ENCODE data around the gene PIK3CD.

Gene PIK3CD

GRCh38 chr1:9651565-9652378 lies at the start of gene PIK3CD:
TSS of gene PIK3CD (plus strand) at chr1:9651731. CDS start at chr1:9710456, 58,725 bp downstream.
- DNase-seq, result no peak

- DNase-seq, result no peak
Observed at GRCh38 chr1:9601942-9602793, 49.4 kb upstream of the PIK3CD start.

- no peak for DNase-seq
Observed at GRCh38 chr1:9602794-9603167, 48.8 kb upstream of the PIK3CD start.

- no peak for DNase-seq
Observed at GRCh38 chr1:9603307-9603706, 48.2 kb upstream of the PIK3CD start.

GRCh38 chr1:9603766-9604753 lies 47.5 kb upstream of the PIK3CD start:
- DNase-seq, result no peak

GRCh38 chr1:9604836-9605235 lies 46.7 kb upstream of the PIK3CD start:
- no peak for DNase-seq

GRCh38 chr1:9605946-9606455 lies 45.5 kb upstream of the PIK3CD start:
- DNase-seq, result no peak

GRCh38 chr1:9606458-9606857 lies 45.1 kb upstream of the PIK3CD start:
- DNase-seq, result no peak

GRCh38 chr1:9606948-9607347 lies 44.6 kb upstream of the PIK3CD start:
- DNase-seq, result no peak

GRCh38 chr1:9607352-9607751 lies 44.2 kb upstream of the PIK3CD start:
- DNase-seq, result no peak

- no peak for DNase-seq
Observed at GRCh38 chr1:9609998-9610397, 41.5 kb upstream of the PIK3CD start.

GRCh38 chr1:9610548-9610947 lies 41.0 kb upstream of the PIK3CD start:
- no peak for DNase-seq

- no peak for DNase-seq
Observed at GRCh38 chr1:9611716-9612115, 39.8 kb upstream of the PIK3CD start.

GRCh38 chr1:9612162-9612845 lies 39.2 kb upstream of the PIK3CD start:
- DNase-seq, result no peak

GRCh38 chr1:9612871-9613624 lies 38.5 kb upstream of the PIK3CD start:
- no peak for DNase-seq

GRCh38 chr1:9613625-9614299 lies 37.8 kb upstream of the PIK3CD start:
- no peak for DNase-seq

GRCh38 chr1:9615316-9616063 lies 36.0 kb upstream of the PIK3CD start:
- no peak for DNase-seq

- DNase-seq, result no peak
Observed at GRCh38 chr1:9618909-9619679, 32.4 kb upstream of the PIK3CD start.

- DNase-seq, result no peak
Observed at GRCh38 chr1:9621032-9621431, 30.5 kb upstream of the PIK3CD start.
